GM19468 (cell line): ENCODE data around the gene GPD2.

Experiments
- ATAC-seq: cut with Tn5 transposase; IDR thresholded peaks from one replicate; pipeline ENCODE4 v1.9.1; 2021; ENCODE audit warnings: mild to moderate bottlenecking, moderate library complexity, moderate number of reproducible peaks; ENCODE audit not compliant: unreplicated experiment; ENCODE audit errors: extremely low read depth

Gene GPD2

DNA sequence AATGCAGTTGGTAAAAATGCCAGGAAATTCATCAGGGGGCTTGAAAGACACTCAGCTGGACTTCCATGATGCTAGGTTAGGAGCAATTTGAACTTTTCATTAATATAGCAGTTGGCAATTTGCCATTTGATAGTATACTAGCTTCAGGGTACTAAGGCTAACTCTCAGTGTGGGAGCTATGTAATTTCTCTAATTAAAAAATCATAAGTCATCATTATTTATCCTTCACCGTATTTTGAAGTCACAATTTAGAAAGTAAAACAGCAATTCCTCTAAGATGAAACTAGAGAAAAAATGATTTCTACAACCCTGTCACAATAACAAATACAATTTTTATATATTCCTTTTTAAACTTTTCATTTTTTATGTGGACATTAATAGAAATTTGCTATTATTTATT lies 190.8 kb downstream of the GPD2 start:
- no peak for ATAC-seq

DNA sequence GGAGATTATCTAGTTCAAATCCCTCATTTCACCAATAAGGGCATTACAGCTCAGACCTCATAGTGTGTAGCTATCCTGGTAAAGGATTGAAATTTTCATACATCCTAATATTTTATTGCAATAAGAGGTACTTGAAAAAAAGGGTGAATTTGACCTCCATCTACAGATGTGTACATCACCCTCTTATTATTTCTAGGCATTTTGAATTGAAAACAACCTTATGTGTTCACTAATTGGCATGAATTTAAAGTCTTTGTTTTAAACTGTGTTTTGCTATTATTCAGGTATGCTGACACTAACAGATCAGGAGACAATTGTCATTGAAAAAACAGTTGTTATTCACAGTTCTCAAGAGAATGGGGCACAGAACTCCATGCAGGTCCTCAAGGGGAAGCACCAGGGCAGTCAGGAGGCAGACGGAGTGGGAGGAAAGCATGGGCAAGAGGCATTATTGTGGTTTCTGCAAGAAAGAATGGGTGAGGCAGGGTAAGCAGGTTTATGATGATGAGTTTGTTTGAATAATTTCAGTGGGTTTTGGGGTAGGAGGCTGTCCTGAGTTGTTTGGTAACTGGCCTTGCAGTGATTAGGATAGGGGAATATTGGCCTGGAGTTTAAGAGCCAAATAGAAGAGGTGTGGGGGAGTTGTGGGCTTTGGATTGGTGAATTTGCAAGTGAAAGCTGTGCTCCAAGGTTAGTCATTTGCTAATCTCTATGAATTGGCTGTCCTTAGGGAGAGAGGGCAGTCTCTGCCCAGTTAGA lies 194.6 kb downstream of the GPD2 start:
- no peak for ATAC-seq

DNA sequence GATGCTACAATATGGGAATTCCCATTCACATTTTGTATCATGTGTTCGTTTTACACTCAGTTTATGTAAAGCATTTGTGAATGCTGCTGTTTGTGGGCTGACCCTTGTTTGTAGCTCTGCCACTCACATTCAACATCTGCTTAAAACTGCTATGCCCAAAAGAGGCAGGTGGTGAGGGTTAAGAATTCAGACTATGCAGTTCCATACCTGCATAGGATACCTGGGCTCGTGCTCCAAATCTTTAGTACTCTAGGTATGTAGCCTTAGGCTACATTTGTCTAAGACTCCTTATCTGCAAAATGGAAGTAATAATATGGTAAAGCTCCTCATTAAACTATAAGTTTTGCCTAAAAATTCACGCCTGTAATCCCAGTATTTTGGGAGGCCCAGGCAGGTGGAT lies 199.5 kb downstream of the GPD2 start:
- no peak for ATAC-seq
